Mesenchymal stem cell (in vitro differentiated cells and primary cell): Measurements from ENCODE around the gene TRIM3.

Experiments used
- DNase-seq: peaks from one replicate; pipeline ENCODE4 v3.0.0-alpha.2; 2013
- H2AFZ ChIP-seq: one replicate; pipeline ENCODE4 v1.6.1; 2013; ENCODE audit warnings: low read depth, mild to moderate bottlenecking, control low read depth, inconsistent platforms, low read length, moderate library complexity
- H2AK5ac ChIP-seq: 2 replicates; pipeline ENCODE4 v1.6.1; 2013; ENCODE audit warnings: low read length, moderate library complexity, mild to moderate bottlenecking, inconsistent platforms; ENCODE audit not compliant: severe bottlenecking
- H2BK120ac ChIP-seq: one replicate; pipeline ENCODE4 v1.6.1; 2013; ENCODE audit warnings: low read depth, mild to moderate bottlenecking, inconsistent platforms, low read length, moderate library complexity
- H2BK12ac ChIP-seq, 2 experiments: one replicate each; pipeline ENCODE4 v1.6.1; 2013; ENCODE audit warnings: inconsistent platforms in 2 of 2, low read length in 2 of 2, mild to moderate bottlenecking in 2 of 2, moderate library complexity in 2 of 2, control low read depth in 1 of 2
- H2BK15ac ChIP-seq: one replicate; pipeline ENCODE4 v1.6.1; 2013; ENCODE audit warnings: mild to moderate bottlenecking, low read depth, inconsistent platforms; ENCODE audit not compliant: poor library complexity, severe bottlenecking
- H2BK5ac ChIP-seq: 2 replicates; pipeline ENCODE4 v1.6.1; 2013; ENCODE audit warnings: low read depth, mild to moderate bottlenecking, low read length, control low read depth, inconsistent platforms; ENCODE audit not compliant: poor library complexity, severe bottlenecking
- H3K14ac ChIP-seq, 2 experiments: one replicate each; pipeline ENCODE4 v1.6.1; 2013; ENCODE audit warnings: inconsistent platforms in 2 of 2, low read length in 2 of 2, control low read depth in 1 of 2, mild to moderate bottlenecking in 1 of 2, moderate library complexity in 1 of 2
- H3K18ac ChIP-seq, 2 experiments: one replicate each; pipeline ENCODE4 v1.6.1; 2013; ENCODE audit warnings: inconsistent platforms in 2 of 2, low read length in 2 of 2, control low read depth in 1 of 2, low read depth in 1 of 2, mild to moderate bottlenecking in 1 of 2
- H3K23ac ChIP-seq, 2 experiments: one replicate each; pipeline ENCODE4 v1.6.1; 2013; ENCODE audit warnings: inconsistent platforms in 2 of 2, low read length in 2 of 2, mild to moderate bottlenecking in 2 of 2, moderate library complexity in 2 of 2, control low read depth in 1 of 2
- H3K27ac ChIP-seq: 2 replicates; pipeline ENCODE4 v1.5.1; 2013; ENCODE audit warnings: mild to moderate bottlenecking, moderate library complexity, low read length, control low read depth, inconsistent platforms; ENCODE audit not compliant: poor library complexity, severe bottlenecking
- H3K27me3 ChIP-seq, 2 experiments: 2 replicates each; pipeline versions ENCODE4 v1.6.1 to v1.7.0; 2013; ENCODE audit warnings: low read length in 2 of 2, mild to moderate bottlenecking in 2 of 2, moderate library complexity in 2 of 2, control low read depth in 1 of 2, inconsistent platforms in 1 of 2; ENCODE audit not compliant: control insufficient read depth in 1 of 2, insufficient read depth in 1 of 2
- H3K36me3 ChIP-seq, 2 experiments: 2 replicates each; pipeline versions ENCODE4 v1.6.1 to v1.7.0; 2013; ENCODE audit warnings: low read length in 2 of 2, control low read depth in 1 of 2, inconsistent platforms in 1 of 2, low read depth in 1 of 2, mild to moderate bottlenecking in 1 of 2; ENCODE audit not compliant: insufficient read depth in 2 of 2, control insufficient read depth in 1 of 2
- H3K4ac ChIP-seq, 2 experiments: one replicate each; pipeline ENCODE4 v1.6.1; 2013; ENCODE audit warnings: inconsistent platforms in 2 of 2, low read length in 2 of 2, mild to moderate bottlenecking in 2 of 2, moderate library complexity in 2 of 2, control low read depth in 1 of 2, low read depth in 1 of 2
- H3K4me1 ChIP-seq: 2 replicates; pipeline ENCODE4 v1.6.1; 2013; ENCODE audit warnings: low read depth, low read length, control low read depth; ENCODE audit not compliant: control insufficient read depth, insufficient read depth
- H3K4me2 ChIP-seq: 2 replicates; pipeline ENCODE4 v1.6.1; 2013; ENCODE audit warnings: low read length, mild to moderate bottlenecking, inconsistent platforms; ENCODE audit not compliant: poor library complexity, severe bottlenecking
- H3K4me3 ChIP-seq, 2 experiments: 2 replicates each; pipeline versions ENCODE4 v1.5.1 to v1.7.0; 2013; ENCODE audit warnings: low read length in 2 of 2, mild to moderate bottlenecking in 2 of 2, control low read depth in 1 of 2, low read depth in 1 of 2; ENCODE audit not compliant: insufficient read depth in 1 of 2
- H3K79me1 ChIP-seq: replicated peaks from 2 replicates; pipeline ENCODE4 v1.6.1; 2013; ENCODE audit warnings: mild to moderate bottlenecking, control low read depth, low read length, inconsistent platforms; ENCODE audit not compliant: poor library complexity, severe bottlenecking
- H3K9ac ChIP-seq: 2 replicates; pipeline ENCODE4 v1.7.0; 2013; ENCODE audit warnings: mild to moderate bottlenecking, low read length, moderate library complexity
- H3K9me3 ChIP-seq: 2 replicates; pipeline ENCODE4 v1.7.0; 2013; ENCODE audit warnings: mild to moderate bottlenecking, low read length; ENCODE audit not compliant: control insufficient read depth
- H4K8ac ChIP-seq: one replicate; pipeline ENCODE4 v1.6.1; 2013; ENCODE audit warnings: inconsistent platforms, mild to moderate bottlenecking, low read length, moderate library complexity
- H4K91ac ChIP-seq: one replicate; pipeline ENCODE4 v1.6.1; 2013; ENCODE audit warnings: mild to moderate bottlenecking, low read length, inconsistent platforms
- WGBS: methylation state at CpG from one replicate; pipeline ENCODE4 v1.1.7; 2013; ENCODE audit warnings: mixed read lengths; 5-methylcytosine and 5-hydroxymethylcytosine counted together

The TRIM3 gene

DNA sequence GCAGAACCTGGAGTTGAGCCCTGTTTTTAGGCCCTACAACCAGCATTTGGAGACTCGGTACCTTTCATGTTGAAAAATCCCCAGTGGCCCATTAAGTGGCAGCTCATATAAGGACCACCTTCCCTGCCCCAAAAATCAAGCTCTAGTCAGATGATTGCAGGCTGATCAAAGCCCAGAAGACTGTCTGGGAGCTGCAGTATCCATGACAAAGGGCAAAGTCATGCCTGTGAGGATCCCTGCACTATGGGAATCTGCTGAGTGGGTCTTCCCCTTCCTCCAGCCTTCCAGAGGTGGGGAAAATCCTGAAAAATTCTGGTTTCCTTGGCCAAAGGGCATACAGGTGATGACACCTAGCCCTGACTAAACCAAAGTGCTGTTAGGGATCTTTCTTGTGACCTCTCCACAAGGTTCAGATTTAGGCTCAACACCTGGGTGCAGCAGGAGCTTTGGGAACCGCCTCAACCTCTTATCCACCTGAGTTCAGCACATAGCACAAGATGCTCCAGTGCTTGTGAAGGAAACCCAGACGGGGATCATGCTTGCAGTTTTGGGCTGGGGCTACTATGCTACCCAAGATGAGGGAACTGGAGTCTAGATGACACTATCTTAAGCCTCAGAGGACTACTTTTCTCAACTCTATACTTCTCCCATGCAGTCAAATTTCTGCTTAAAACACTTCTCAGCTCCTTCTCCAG, 1.2 kb upstream of the TRIM3 start:
- Histone ChIP-seq H3K27ac (peak overlapping the region; percentile 12), H3K79me1 (peaks cover 37% of the 10 kb centered on the region), H2BK12ac (no peak overlapping the region), H2AFZ (no peak overlapping the region), H3K9me3 (no peaks in the 10 kb centered on the region), H3K18ac (no peak overlapping the region), H2AK5ac (peak overlapping the region; percentile 4), H3K4me1 (peaks cover 11% of the 10 kb centered on the region), H2BK15ac (no peak overlapping the region), H3K36me3 (peaks cover 39 to 41% of the 10 kb centered on the region in 2 experiments), H3K4ac (peak overlapping the region in 1 of 2 experiments; percentile 10), H3K27me3 (no peaks in the 10 kb centered on the region), H2BK120ac (no peak overlapping the region), H3K23ac (no peak overlapping the region), H3K4me2 (no peak overlapping the region), H4K8ac (peak overlapping the region; percentile 53), H3K4me3 (peak overlapping the region in 1 of 2 experiments; percentile 82), H3K14ac (no peak overlapping the region), H2BK5ac (no peak overlapping the region), H4K91ac (no peak overlapping the region), H3K9ac (peak overlapping the region; percentile 96)
- WGBS = 84% methylated on average over 3 of the region's 3 CpGs
- DNase-seq = peak; percentile 16

DNA sequence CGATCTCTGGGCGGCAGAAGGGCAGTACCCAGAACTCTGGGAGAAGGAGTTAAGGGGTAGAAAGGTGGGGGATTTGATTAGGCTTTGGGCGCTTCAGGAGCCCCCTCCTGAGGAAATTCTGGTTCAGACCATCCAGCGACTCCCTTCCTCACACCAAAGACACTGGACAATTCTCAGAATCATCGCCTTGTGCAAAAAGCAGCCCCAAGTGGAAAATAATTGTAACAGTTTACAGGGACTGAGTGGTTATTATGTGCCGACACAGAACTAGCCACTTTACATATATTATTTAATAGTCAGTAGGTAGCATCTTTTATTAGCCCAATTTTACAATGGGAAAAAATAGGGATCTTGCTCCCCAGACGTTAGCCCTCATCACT, 662 bp upstream of the TRIM3 start:
- Histone ChIP-seq H2BK12ac (no peak overlapping the region), H3K79me1 (peaks cover 33% of the 10 kb centered on the region), H2BK15ac (no peak overlapping the region), H3K4me2 (peak overlapping the region; percentile 72), H3K9me3 (no peaks in the 10 kb centered on the region), H4K91ac (no peak overlapping the region), H2AFZ (no peak overlapping the region), H3K4me3 (peak overlapping the region; percentile 52 to 82), H3K4ac (peak overlapping the region; percentile 37 to 70), H2BK120ac (no peak overlapping the region), H3K18ac (peak overlapping the region in 1 of 2 experiments; percentile 56), H2BK5ac (no peak overlapping the region), H4K8ac (peak overlapping the region; percentile 8), H3K36me3 (peaks cover 35 to 36% of the 10 kb centered on the region in 2 experiments), H2AK5ac (no peak overlapping the region), H3K27ac (peak overlapping the region; percentile 92), H3K14ac (no peak overlapping the region), H3K9ac (peak overlapping the region; percentile 96), H3K4me1 (peaks cover 8% of the 10 kb centered on the region), H3K27me3 (no peaks in the 10 kb centered on the region), H3K23ac (no peak overlapping the region)
- 11% methylated on average over 5 of the region's 7 CpGs for WGBS
- DNase-seq = no peak

DNA sequence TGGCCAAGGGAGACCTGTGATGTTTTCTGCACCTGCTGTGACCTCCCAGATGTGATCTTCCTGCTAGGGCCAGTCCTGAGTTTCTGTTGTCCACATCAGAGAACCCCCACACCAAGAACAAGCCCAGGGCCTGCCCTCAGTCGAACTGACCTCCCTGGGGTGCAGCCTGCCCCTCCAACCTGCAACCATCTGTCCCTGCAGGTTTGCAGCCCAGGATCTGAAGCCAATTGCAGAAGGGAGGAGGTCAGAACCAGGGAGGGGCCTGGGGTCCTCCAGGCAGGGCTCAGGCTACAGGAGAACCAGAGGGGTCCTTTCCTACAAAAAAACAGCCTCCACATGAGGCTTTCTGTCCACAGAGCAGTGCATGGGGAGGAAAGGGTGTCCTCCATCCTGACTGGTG, 807 bp downstream of the TRIM3 start:
- H3K36me3 ChIP-seq = peaks cover 22 to 31% of the 10 kb centered on the region in 2 experiments
- H3K4ac ChIP-seq = no peak overlapping the region
- no peak overlapping the region for H2BK120ac ChIP-seq
- no peak overlapping the region for H2BK15ac ChIP-seq
- H2BK5ac ChIP-seq = no peak overlapping the region
- H3K4me1 ChIP-seq = peaks cover 11% of the 10 kb centered on the region
- peak overlapping the region in 1 of 2 experiments; percentile 89 for H3K4me3 ChIP-seq
- H4K91ac ChIP-seq = no peak overlapping the region
- no peaks in the 10 kb centered on the region for H3K9me3 ChIP-seq
- peaks cover 26% of the 10 kb centered on the region for H3K79me1 ChIP-seq
- H2AFZ ChIP-seq = no peak overlapping the region
- no peak overlapping the region for H2AK5ac ChIP-seq
- no peak overlapping the region for H3K27ac ChIP-seq
- no peaks in the 10 kb centered on the region for H3K27me3 ChIP-seq
- H3K4me2 ChIP-seq = peak overlapping the region; percentile 35
- H3K9ac ChIP-seq = peak overlapping the region; percentile 65
- H4K8ac ChIP-seq = no peak overlapping the region
- H2BK12ac ChIP-seq = no peak overlapping the region
- H3K14ac ChIP-seq = no peak overlapping the region
- WGBS = 27% methylated on average over 1 of the region's 1 CpG
- H3K18ac ChIP-seq = no peak overlapping the region
- no peak overlapping the region for H3K23ac ChIP-seq
- no peak for DNase-seq

DNA sequence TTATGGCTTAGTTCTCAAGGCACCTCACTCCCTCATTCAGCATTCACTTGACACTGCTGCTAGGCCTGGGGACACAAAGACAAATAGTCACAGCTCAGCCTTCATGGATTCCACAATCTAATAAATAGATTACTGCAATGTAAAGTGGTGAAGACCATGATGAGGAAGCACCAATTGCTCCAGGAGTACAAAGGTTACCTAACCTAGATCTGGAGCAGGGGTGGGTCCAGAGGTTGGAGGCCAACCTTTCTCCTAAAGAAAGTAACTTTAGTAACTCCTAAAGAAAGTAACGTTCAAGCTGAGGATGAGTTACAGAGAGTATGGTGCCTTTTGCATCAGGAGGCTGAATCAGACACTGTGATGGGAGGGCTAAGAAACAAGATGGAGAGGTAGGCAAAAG, 4.1 kb downstream of the TRIM3 start:
- no peaks in the 10 kb centered on the region for H3K27me3 ChIP-seq

More for the DNA sequence above, 4.1 kb downstream of the TRIM3 start:
- no peak overlapping the region for H3K4me3 ChIP-seq
- peak overlapping the region; percentile 4 for H4K8ac ChIP-seq
- no peak overlapping the region for H2BK12ac ChIP-seq
- no peak overlapping the region for H2AK5ac ChIP-seq
- H2BK15ac ChIP-seq = no peak overlapping the region
- no peak overlapping the region for H3K4me2 ChIP-seq
- no peak overlapping the region for H3K23ac ChIP-seq
- H3K27ac ChIP-seq = no peak overlapping the region
- peaks cover 9% of the 10 kb centered on the region for H3K4me1 ChIP-seq
- no peak for DNase-seq
- H2BK5ac ChIP-seq = no peak overlapping the region
- no peaks in the 10 kb centered on the region for H3K9me3 ChIP-seq
- H3K18ac ChIP-seq = no peak overlapping the region
- no peak overlapping the region for H3K14ac ChIP-seq
- no peak overlapping the region for H2AFZ ChIP-seq
- H4K91ac ChIP-seq = no peak overlapping the region
- H3K4ac ChIP-seq = no peak overlapping the region
- no peak overlapping the region for H3K9ac ChIP-seq
- peaks cover 9 to 32% of the 10 kb centered on the region in 2 experiments for H3K36me3 ChIP-seq
- 97% methylated on average over 1 of the region's 1 CpG for WGBS
- no peak overlapping the region for H2BK120ac ChIP-seq
- H3K79me1 ChIP-seq = peaks cover 30% of the 10 kb centered on the region
